ENCODE results near the gene PATE3. TPM values are rescaled to one million over a fixed set of nuclear protein-coding genes. Genes with fewer than 3 reads are reported as not detected.

The PATE3 gene
- total and polyA plus RNA-seq, 2 donors (not counting 1 experiment from before 2014, with no cell fraction given) = not detected

DNA sequence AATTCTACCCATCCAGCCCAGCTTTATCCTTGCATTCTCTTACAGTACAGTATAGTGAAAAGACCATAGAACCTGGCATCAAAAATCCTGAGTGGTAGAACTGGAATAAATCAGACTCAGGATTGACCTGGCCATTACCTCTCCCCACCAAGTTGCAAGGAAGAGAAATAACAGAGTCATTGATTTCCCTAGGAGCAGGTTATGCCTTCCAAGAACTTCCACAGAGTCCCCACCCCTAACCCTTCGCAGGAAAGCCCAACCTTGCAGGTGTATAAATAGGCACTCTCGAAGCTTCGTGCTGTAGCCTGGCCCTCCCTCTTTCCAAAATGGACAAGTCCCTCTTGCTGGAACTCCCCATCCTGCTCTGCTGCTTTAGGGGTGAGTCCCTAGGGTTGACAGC, 41.9 kb upstream of the PATE3 start, which contains the start of gene PATE1:
TSS of gene PATE1 (plus strand) at position 301 of the 400 bp plus-strand sequence. CDS start at position 327, 26 bp downstream.
- H3K9me3 ChIP-seq (ENCODE audit: control insufficient read depth, insufficient read depth, low read depth, low read length) = no peaks in the 10 kb centered on the region
- no peaks in the 10 kb centered on the region for H3K27me3 ChIP-seq (ENCODE audit: control insufficient read depth, insufficient read depth, low read length)
- TF ChIP-seq, protein P1, sequence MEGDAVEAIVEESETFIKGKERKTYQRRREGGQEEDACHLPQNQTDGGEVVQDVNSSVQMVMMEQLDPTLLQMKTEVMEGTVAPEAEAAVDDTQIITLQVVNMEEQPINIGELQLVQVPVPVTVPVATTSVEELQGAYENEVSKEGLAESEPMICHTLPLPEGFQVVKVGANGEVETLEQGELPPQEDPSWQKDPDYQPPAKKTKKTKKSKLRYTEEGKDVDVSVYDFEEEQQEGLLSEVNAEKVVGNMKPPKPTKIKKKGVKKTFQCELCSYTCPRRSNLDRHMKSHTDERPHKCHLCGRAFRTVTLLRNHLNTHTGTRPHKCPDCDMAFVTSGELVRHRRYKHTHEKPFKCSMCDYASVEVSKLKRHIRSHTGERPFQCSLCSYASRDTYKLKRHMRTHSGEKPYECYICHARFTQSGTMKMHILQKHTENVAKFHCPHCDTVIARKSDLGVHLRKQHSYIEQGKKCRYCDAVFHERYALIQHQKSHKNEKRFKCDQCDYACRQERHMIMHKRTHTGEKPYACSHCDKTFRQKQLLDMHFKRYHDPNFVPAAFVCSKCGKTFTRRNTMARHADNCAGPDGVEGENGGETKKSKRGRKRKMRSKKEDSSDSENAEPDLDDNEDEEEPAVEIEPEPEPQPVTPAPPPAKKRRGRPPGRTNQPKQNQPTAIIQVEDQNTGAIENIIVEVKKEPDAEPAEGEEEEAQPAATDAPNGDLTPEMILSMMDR (conservative IDR thresholded peaks at IDR 0.05 in 1 of 2, IDR thresholded peaks at IDR 0.05 in 1 of 2; ENCODE audit: low read depth in 1 of 2, low read length in 2 of 2) = no peak
- no peak for TF ChIP-seq EZH2 (IDR thresholded peaks at IDR 0.05; ENCODE audit: low read length, missing control alignments)
- H3K4me2 ChIP-seq (ENCODE audit: extremely low read depth, insufficient read depth, low read length) = no peak within 1 kb of the TSS
- H3K27ac ChIP-seq (ENCODE audit: insufficient read depth, low read length) = no peak within 1 kb of the TSS
- DNase-seq (ENCODE audit: low read depth in 2 of 2) = no peak
- no peak within 1 kb of the TSS for H2AFZ ChIP-seq (ENCODE audit: low read length)
- no peaks in the 10 kb centered on the region for H4K20me1 ChIP-seq (ENCODE audit: control insufficient read depth, extremely low read depth, insufficient read depth, low read length)
- no peaks in the 10 kb centered on the region for H3K36me3 ChIP-seq (ENCODE audit: control insufficient read depth, insufficient read depth, low read length)
- no peak within 1 kb of the TSS for H3K9ac ChIP-seq (ENCODE audit: insufficient read depth, low read length)
- H3K4me1 ChIP-seq (ENCODE audit: control insufficient read depth, extremely low read depth, insufficient read depth, low read length) = no peaks in the 10 kb centered on the region
- no peaks in the 10 kb centered on the region for H3K79me2 ChIP-seq (ENCODE audit: control insufficient read depth, insufficient read depth, low read length)
- no peak within 1 kb of the TSS for H3K4me3 ChIP-seq (replicated peaks in 1 of 4; ENCODE audit: control extremely low read depth in 1 of 4, insufficient read depth in 1 of 4, low read depth in 3 of 4, low read length in 4 of 4)

DNA sequence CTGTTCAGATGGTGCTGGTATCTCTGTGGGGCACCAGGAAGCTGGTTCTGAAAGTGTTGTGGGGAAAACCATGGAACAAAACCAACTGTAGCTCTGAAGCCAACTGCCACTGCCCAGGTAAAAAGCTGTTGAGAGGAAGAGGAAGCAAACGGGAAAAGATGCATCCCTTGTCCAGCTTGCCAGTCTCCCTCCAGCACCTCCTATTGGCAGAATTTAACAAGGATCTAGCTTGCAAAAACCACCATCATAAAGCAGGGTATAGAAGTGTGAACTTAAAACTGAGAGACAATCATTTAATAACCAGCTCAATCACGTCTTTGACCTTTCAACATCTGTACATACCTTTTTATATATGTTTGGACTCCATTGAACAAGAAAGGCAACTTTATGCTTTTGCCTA, 37.3 kb upstream of the PATE3 start:
- H4K20me1 ChIP-seq (ENCODE audit: control insufficient read depth, extremely low read depth, insufficient read depth, low read length) = no peaks in the 10 kb centered on the region
- DNase-seq (ENCODE audit: low read depth in 2 of 2) = no peak
- no peaks in the 10 kb centered on the region for H3K4me1 ChIP-seq (ENCODE audit: control insufficient read depth, extremely low read depth, insufficient read depth, low read length)
- H3K4me3 ChIP-seq (replicated peaks in 1 of 4; ENCODE audit: control extremely low read depth in 1 of 4, insufficient read depth in 1 of 4, low read depth in 3 of 4, low read length in 4 of 4) = no peak overlapping the region
- no peak overlapping the region for H2AFZ ChIP-seq (ENCODE audit: low read length)
- no peaks in the 10 kb centered on the region for H3K36me3 ChIP-seq (ENCODE audit: control insufficient read depth, insufficient read depth, low read length)
- H3K9ac ChIP-seq (ENCODE audit: insufficient read depth, low read length) = no peak overlapping the region
- no peaks in the 10 kb centered on the region for H3K79me2 ChIP-seq (ENCODE audit: control insufficient read depth, insufficient read depth, low read length)
- no peak overlapping the region for H3K27ac ChIP-seq (ENCODE audit: insufficient read depth, low read length)
- TF ChIP-seq, protein P1 (conservative IDR thresholded peaks at IDR 0.05 in 1 of 2, IDR thresholded peaks at IDR 0.05 in 1 of 2; ENCODE audit: low read depth in 1 of 2, low read length in 2 of 2) = no peak
- TF ChIP-seq EZH2 (IDR thresholded peaks at IDR 0.05; ENCODE audit: low read length, missing control alignments) = no peak
- no peak overlapping the region for H3K4me2 ChIP-seq (ENCODE audit: extremely low read depth, insufficient read depth, low read length)
- no peaks in the 10 kb centered on the region for H3K9me3 ChIP-seq (ENCODE audit: control insufficient read depth, insufficient read depth, low read depth, low read length)
- H3K27me3 ChIP-seq (ENCODE audit: control insufficient read depth, insufficient read depth, low read length) = no peaks in the 10 kb centered on the region

DNA sequence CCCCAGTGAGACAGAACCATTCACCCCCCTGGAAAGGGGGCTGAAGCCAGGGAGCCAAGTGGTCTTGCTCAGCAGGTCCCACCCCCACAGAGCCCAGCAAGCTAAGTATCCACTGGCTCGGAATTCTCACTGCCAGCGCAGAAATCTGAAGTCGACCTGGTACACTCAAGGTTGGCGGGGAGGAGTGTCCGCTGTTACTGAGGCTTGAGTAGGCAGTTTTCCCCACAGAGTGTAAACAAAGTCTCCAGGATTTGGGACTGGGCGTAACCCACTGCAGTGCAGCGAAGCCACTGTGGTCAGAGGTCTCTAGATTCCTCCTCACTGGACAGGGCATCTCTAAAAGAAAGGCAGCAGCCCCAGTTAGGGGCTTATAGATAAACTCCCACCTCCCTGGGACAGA, 31.9 kb upstream of the PATE3 start:
- Histone ChIP-seq H3K36me3 (ENCODE audit: control insufficient read depth, insufficient read depth, low read length) (no peaks in the 10 kb centered on the region), H3K4me3 (replicated peaks in 1 of 4; ENCODE audit: control extremely low read depth in 1 of 4, insufficient read depth in 1 of 4, low read depth in 3 of 4, low read length in 4 of 4) (no peak overlapping the region), H3K27me3 (ENCODE audit: control insufficient read depth, insufficient read depth, low read length) (no peaks in the 10 kb centered on the region), H3K79me2 (ENCODE audit: control insufficient read depth, insufficient read depth, low read length) (no peaks in the 10 kb centered on the region), H3K9ac (ENCODE audit: insufficient read depth, low read length) (no peak overlapping the region), H3K27ac (ENCODE audit: insufficient read depth, low read length) (no peak overlapping the region), H4K20me1 (ENCODE audit: control insufficient read depth, extremely low read depth, insufficient read depth, low read length) (no peaks in the 10 kb centered on the region), H3K4me1 (ENCODE audit: control insufficient read depth, extremely low read depth, insufficient read depth, low read length) (no peaks in the 10 kb centered on the region), H2AFZ (ENCODE audit: low read length) (no peak overlapping the region), H3K9me3 (ENCODE audit: control insufficient read depth, insufficient read depth, low read depth, low read length) (no peaks in the 10 kb centered on the region), H3K4me2 (ENCODE audit: extremely low read depth, insufficient read depth, low read length) (no peak overlapping the region)
- no peak for DNase-seq (ENCODE audit: low read depth in 2 of 2)
- no peak for TF ChIP-seq EZH2 (IDR thresholded peaks at IDR 0.05; ENCODE audit: low read length, missing control alignments)
- TF ChIP-seq, protein P1 (conservative IDR thresholded peaks at IDR 0.05 in 1 of 2, IDR thresholded peaks at IDR 0.05 in 1 of 2; ENCODE audit: low read depth in 1 of 2, low read length in 2 of 2) = no peak

All from fibroblast of lung (primary cell).